ENCODE measurements around the gene SLCO1C1.
"Not testable (repeated sequence)": the region's sequence is repeated elsewhere in the genome, so short reads cannot be mapped to it uniquely, and the experiment has no call there.

The SLCO1C1 gene, protein sequence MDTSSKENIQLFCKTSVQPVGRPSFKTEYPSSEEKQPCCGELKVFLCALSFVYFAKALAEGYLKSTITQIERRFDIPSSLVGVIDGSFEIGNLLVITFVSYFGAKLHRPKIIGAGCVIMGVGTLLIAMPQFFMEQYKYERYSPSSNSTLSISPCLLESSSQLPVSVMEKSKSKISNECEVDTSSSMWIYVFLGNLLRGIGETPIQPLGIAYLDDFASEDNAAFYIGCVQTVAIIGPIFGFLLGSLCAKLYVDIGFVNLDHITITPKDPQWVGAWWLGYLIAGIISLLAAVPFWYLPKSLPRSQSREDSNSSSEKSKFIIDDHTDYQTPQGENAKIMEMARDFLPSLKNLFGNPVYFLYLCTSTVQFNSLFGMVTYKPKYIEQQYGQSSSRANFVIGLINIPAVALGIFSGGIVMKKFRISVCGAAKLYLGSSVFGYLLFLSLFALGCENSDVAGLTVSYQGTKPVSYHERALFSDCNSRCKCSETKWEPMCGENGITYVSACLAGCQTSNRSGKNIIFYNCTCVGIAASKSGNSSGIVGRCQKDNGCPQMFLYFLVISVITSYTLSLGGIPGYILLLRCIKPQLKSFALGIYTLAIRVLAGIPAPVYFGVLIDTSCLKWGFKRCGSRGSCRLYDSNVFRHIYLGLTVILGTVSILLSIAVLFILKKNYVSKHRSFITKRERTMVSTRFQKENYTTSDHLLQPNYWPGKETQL

DNA sequence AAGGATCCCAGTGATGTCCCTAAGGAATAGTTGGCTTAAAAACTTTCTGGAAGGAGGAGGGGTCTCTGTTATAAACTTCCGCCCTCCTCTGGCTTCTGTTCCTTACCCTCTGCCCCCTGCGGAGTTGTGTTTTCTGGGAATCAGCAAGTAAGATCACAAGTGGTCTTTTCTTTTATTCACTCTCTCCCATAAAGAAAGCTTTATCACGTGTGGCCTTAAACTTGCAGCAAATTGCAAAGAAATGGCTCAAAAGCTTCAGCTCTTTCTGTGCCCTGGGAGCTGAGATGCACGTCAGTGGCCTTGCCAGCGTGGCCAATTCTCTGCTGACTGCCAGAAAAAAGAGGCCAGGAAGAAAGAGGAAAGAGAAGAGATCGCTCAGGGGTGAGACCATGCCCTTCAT is at the start of gene SLCO1C1:
SLCO1C1 (plus strand) TSS at position 101 of the 400 bp plus-strand sequence. CDS start 4,245 bp downstream, outside the sequence.
- no peak for DNase-seq (ENCODE audit: low read depth)

DNA sequence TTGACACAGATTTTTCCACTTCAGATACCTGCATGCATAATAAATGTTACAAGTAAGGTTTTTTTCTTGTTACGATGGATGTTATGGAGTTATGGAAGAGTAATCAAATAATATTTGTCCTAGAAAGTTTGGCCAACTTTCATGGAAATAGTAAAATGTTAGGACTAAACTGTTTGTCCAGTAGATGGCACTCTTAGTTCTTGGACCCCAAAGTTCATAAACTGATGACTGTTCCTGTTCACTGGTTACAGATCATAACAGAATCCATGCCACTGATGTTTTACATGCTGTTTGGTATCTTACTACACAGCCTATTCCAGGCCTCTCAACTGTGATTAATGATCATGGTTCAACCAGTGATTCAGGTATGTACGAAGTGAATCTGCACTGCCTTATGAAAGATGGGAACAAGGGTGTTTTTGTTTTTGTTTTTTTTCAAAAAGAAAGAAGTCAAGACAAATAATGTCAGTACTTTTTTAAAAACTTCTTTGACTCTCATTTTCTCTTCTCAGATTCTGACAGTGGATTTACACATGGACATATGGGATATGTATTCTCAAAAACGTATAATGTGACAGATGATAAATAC is 48.8 kb upstream of the SLCO1C1 start:
- no peak for DNase-seq (ENCODE audit: low read depth)

DNA sequence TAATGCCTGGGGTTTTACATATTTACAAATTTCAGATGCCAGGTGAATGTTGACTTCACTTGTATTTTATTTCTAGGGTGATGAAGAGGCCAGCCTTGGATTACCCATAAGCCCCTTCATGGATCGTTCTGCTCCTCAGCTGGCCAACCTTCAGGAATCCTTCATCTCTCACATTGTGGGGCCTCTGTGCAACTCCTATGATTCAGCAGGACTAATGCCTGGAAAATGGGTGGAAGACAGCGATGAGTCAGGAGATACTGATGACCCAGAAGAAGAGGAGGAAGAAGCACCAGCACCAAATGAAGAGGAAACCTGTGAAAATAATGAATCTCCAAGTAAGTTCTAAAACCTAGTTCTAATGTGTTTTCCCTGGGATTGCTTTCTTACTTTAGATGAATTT is 41.3 kb upstream of the SLCO1C1 start:
- no peak for DNase-seq (ENCODE audit: low read depth)

DNA sequence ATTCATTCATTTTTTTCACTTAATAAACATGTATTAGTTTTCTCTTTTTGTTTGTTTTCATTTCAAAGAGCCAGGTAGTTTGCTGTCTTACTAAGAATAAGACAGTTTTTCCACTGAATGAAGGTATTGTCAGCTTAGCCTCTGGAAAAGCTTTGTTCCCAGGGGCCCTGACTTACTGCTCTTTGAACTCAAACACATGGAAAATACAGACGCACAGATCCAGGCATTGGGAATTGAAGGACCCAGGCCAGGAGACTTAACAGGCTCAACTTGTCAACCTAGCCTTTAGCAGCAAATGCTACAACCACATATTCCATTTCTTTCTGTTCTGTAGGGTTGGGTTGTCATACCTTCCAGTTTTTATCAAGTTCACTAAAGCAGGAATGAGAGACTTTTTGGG is 38.5 kb upstream of the SLCO1C1 start:
- DNase-seq (ENCODE audit: low read depth), result no peak

DNA sequence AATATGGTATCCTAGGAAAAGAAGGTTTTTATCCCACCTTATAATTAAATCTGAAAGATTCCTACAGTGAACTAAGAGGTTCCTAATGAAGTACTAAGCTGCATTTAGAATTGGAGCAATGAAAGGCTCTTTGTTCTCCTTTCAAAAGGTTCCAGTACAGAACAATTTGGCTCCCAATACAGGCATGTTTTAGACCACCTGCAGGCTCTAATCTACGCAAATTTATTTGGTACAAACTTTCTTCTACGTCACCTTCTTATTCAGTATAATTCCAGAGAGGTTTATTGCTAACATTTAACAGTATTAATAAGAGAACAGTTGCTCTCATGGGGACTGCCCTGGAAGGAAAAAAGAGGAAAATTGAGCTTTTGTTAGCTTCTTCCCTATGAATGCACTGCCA is 37.6 kb upstream of the SLCO1C1 start:
- DNase-seq (ENCODE audit: low read depth), result no peak

DNA sequence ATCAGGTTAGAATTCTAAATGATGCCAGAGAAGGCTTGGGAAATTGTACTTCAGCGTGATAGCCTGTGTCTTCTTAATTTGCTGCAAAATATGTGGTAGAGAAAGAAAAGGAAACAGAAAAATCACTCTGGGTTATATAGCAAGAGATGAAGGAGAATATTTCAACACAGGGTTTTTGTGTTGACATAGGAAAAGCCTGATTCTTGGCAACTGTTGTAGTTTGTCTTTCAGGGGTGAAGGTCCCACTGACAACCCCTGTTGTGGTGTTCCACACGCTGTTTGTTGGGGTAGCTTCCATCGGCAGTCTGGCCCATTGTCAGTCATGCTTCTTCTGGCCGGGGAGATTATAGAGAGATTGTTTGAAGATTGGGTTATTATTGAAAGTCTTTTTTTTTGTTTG is 13.8 kb upstream of the SLCO1C1 start:
- no peak for DNase-seq (ENCODE audit: low read depth)

DNA sequence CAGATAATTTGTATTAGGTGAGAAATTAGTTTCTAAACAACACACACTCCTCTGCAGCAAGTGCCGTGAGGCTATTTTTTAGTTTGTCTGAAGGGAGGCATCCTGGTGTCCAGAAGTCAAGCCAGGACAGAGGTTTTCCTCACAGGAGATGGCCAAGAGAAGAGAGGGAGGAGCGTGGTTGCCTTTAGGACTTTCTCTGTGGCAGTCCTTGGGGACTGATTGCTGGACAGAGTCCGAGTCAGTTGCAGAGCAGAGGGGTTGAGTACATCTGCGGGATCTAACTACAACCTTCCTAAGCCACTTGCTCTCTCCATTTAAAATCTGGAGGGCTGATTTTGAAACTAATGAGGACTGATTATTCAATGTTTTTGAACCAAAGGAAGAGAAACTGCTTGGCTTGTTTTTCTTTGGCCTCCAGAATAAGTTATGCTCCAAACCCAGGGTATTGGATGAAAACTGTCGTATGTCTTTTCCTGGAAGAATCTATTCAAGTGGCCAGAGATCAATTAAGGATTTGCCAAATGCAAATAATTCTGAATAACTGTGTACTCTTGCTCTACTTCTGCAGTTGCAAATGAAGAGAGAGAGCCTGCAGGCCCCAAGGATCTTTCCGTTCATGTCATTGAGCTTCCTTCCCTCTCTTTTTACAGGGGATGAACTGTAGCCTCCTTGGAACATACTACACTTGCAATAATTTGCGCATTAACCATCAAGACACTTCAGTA is 1.2 kb downstream of the SLCO1C1 start:
- DNase-seq (ENCODE audit: low read depth), result no peak

DNA sequence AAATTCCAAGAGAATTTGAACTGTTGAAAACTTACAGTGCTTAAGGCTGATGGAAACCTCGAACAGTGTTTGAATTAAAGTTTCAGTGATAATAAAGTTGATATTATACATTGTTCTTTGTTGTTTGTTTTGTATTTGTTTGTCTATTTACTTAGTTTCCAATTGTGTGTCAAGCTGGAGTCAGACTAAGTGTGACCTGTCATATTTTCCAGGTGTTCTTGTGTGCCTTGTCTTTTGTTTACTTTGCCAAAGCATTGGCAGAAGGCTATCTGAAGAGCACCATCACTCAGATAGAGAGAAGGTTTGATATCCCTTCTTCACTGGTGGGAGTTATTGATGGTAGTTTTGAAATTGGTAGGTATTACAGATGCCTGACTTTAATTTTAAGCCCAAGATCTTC is 6.0 kb downstream of the SLCO1C1 start:
- DNase-seq (ENCODE audit: low read depth), result no peak

DNA sequence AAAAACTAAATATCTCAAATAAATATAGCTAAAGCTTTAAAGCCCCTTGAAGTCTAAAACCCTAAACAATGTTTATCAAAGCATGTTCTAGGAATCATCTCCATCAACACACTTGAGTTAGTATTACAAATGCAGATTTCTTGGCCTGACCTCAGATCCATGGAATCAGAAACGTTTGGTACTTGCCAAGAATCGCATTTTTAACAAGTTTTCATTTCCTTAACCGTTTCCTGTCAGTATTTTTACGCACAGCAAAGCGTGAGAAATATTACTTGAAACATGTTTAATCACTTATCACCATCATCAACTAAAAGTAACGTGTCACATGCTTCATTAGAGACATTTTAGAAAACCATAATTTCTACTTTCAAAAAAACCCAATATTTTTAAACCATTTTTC is 9.7 kb downstream of the SLCO1C1 start:
- no peak for DNase-seq (ENCODE audit: low read depth)

DNA sequence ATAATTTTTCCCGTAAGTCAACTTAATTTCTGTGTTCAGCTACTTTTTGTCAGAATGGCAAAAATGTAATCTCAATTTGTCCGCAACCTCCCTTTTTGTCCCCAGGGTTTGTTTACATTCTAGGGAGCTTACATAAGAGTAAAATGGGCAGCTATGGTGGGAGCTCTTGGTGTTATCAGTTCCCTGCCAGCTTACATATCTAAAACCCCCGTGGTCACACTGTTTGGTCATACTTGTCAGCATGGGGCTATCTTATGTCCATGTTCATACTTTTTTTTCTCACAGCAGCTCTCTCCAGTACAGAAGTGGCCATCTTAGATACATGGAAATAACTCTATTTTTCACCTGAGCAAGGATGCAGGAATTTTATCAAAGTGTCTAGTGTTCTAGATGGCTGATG is 16.7 kb downstream of the SLCO1C1 start:
- no peak for DNase-seq (ENCODE audit: low read depth)

DNA sequence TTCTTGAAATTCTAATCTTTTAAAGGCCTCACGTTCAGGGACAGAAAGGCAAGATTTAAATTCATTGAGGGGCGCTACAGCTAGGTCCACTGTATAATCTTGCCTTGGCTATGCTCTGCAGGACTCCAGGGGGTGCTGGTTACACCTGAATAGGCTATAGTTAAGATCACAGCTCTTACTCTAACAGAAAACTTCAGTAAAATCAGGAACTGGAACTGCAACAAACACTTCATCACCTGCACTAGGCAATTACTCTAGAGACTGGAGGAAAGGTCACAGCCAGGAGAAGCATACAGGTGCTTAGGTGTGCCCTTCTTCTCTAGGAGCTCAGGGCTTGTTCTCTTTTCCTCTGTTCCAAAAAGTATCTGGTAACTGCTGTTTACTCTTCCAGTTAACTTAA is 20.9 kb downstream of the SLCO1C1 start:
- DNase-seq (ENCODE audit: low read depth), result no peak

DNA sequence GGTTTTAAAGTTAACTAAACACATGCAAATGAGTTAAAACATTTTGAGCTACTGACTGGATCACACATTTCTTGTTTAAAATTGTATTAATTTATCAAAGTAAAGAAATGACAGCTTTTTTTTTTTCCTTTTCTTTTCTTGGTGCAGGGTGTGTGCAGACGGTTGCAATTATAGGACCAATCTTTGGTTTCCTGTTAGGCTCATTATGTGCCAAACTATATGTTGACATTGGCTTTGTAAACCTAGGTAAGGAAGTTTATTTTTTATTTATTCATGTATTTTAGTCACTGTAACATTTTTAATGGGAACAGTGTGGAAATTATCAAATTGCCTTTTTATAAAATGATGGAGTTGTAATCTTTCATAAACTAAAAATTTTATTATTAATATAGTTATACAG is 21.9 kb downstream of the SLCO1C1 start:
- DNase-seq (ENCODE audit: low read depth), result no peak

DNA sequence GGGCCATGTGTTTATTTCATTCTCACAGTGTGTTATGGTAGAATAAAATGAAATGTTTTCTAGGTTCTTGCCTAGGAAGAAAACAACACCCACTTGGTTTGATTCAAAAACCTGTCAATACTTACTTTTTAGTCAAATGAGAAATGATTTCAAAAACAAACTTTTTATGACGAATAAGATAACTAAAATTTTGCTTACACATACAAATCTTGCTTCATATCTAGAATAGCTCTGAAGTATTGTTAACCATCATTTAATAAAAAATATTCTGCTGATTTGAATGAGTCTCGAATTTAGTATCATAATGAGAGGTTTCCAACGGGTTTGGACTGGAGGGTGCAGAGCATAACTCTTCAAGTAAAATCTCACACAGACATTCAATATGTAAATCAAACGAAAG is 23.2 kb downstream of the SLCO1C1 start:
- no peak for DNase-seq (ENCODE audit: low read depth)

DNA sequence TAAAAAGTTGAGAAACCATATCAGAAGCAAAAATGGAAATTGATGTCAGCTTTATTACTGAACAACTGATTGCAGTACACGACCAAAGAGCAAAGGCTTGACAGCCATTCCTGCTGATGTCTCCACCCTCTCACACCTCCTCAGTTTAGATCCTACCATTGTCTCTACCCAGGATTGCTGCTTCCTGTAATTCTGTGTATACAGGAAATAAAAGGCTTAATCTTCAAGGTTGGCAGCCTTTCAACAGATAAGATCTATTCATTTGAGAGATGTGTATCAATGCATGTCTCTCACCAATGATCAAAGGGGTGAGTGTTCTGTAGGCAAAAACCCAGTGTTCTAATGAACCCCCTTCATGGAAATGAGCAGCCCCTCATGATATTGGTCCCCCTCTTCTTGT is 27.0 kb downstream of the SLCO1C1 start:
- no peak for DNase-seq (ENCODE audit: low read depth)

DNA sequence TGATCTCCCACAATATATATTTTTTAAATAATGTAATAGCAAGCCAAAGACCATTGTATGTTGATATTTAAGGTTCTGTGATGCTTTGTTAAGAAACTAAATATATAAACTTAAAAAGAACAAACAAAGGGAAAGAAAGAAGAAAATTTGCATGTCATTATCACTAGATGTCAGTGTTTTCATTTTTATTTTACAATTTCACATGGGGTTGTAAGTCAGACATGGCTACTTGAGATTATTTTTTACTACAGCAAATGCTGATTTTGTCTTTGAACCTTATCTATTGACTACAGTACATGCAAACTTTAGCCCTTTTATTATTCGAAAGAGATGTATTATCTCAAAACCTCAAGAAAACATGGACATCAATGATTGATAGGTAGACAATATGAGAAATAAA is 36.1 kb downstream of the SLCO1C1 start:
- no peak for DNase-seq (ENCODE audit: low read depth)

DNA sequence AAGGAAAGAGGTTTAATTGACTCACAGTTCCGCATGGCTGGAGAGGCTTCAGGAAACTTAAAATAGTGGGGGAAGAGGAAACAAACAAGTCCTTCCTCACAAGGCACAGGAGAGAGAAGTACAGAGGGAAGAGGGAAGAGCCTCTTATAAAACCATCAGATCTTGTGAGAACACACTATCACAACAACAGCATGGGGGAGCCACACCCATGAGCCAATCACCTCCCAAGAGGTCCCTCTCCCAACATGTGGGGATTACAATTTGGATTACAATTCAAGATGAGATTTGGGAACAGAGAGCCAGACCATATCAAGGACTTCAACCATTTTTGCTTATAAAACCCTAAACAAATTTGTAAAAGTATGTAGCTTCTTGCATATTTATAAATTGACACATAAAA is 45.8 kb downstream of the SLCO1C1 start:
- no peak for DNase-seq (ENCODE audit: low read depth)

DNA sequence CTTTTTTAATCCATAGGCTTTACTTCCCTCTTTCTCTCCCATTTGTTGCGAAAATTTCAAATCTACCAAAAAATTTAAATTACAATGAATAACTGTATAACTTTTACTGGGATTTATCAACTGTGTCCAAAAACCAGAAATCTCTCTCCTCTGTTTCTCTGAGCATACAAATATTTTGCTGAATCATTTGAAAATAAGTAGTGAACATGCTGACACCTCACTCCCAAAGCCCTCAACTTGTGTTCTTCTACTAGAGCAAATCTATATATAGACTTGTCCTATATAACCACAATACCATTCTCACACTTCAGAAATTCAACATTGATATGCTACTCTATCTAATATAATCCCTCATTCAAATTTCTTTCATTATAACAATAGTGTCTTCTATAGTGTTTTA is 53.1 kb downstream of the SLCO1C1 start:
- no peak for DNase-seq (ENCODE audit: low read depth)

DNA sequence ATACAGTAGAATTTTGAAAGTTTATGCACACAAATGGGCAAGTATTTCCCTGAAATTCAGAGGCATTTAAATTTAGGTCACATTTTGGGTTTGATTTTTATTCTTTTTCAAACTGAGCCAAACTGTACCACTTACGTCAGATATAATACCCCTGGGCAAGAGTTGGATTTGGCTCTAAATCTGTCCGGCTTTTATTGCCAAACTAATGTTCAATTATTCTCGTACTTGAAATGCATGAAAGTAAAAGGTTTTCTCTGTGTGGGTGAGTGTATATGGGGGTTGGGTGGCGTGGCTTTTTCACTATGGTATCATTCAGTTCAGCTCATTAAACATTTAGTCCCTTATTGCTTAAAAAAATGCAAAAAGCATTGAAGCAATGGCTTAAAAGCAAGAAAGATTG is 55.9 kb downstream of the SLCO1C1 start:
- no peak for DNase-seq (ENCODE audit: low read depth)

DNA sequence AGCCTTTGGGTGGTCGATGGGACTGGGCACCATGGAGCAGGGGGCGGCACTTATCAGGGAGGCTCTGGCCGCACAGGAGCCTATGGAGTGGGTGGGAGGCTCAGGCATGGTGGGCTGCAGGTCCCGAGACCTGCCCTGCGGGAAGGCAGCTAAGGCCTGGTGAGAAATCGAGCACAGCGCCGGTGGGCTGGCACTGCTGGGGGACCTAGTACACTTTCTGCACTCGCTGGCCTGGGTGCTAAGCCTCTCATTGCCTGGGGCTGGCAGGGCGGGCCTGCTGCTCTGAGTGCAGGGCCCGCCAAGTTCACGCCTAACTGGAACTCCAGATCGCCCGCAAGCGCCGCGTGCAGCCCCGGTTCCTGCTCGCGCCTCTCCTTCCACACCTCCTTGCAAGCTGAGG is 82.3 kb downstream of the SLCO1C1 start:
- DNase-seq (ENCODE audit: low read depth), result no peak

DNA sequence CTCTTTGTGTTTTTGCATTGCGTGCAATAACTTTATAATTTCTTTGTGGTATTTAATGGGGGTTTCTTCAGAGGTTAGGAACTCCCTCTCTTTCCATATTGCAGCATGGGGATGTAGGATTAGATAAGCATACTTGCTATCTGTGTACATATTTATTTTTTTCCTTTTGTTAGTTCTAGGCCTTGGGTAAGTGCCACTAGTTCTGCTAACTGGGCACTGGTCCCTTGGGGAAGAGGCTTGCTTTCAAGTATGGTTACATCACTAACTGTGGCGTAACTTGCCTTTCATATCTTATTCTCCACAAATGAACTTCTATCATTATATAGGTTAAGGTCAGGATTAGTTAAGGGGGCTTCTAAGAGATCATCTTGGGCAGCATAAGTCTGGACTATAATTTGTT is 83.8 kb downstream of the SLCO1C1 start:
- DNase-seq (ENCODE audit: low read depth), result no peak

DNA sequence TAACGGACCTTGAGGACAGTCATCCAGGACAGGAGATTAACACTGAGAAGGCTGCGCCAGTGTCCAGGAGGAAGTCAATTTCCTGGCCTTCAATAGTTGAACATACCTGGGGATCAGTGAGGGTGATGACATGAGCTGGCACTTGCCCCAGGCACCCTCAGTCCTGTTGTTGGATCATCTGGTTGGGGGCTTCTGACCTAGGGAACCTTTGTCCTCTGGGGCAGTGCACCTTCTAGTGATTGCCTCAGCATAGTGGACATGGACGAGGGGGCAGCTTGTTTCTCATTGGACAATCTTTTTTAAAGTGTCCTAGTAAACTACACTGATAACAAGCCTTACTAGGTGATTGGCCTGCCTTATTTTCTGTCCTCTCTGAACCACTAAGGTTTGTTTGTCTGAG is 84.8 kb downstream of the SLCO1C1 start:
- not testable (repeated sequence) for DNase-seq (ENCODE audit: low read depth)

DNA sequence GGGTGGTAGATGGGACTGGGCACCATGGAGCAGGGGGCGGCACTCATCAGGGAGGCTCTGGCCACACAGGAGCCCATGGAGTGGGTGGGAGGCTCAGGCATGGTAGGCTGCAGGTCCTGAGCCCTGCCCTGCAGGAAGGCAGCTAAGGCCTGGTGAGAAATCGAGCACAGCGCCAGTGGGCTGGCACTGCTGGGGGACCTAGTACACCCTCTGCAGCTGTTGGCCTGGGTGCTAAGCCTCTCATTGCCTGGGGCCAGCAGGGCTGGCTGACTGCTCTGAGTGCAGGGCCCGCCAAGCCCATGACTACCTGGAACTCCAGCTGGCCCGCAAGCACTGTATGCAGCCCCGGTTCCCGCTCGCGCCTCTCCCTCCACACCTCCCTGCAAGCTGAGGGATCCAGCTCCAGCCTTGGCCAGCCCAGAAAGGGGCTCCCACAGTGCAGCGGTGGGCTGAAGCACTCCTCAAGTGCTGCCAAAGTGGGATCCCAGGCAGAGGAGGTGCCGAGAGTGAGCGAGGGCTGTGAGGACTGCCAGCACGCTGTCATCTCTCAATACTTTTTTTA is 88.7 kb downstream of the SLCO1C1 start:
- DNase-seq (ENCODE audit: low read depth), result not testable (repeated sequence)

Data from non-pigmented ciliary epithelial cell (primary cell).